Measurements from ENCODE around the gene KCNMA1. TPM values are rescaled to one million over a fixed set of nuclear protein-coding genes. Genes with fewer than 3 reads are reported as not detected.

The KCNMA1 gene
- total RNA-seq, 4 donors from 2014 or later: 68.4 to 170 (median 119) TPM

DNA sequence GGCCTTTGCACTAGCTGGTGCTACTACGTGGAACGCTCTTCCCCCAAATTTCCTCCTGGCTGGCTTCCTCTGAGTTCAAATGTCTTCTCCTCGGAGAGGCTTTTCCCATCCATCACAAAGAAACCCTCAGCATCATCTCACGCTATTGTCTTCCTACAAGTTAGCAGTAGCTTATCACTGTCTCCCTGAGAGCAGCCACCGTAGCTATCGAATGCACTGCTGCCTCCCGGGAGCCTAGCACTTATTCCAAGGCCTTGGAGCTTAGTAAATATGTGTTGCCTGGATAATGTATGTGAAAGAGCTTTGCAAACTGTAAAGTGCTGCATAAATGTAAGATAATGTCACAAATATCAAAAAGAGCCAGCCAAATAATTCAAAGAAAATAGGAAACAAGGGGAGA, 124.4 kb downstream of the KCNMA1 start:
- H3K27me3 ChIP-seq: no peaks in the 10 kb centered on the region
- H3K36me3 ChIP-seq: no peaks in the 10 kb centered on the region
- WGBS, 2 donors (ENCODE audit: low coverage in 1 of 2): 80 to 84% methylated on average over 7 of the region's 7 CpGs
- H3K4me1 ChIP-seq: peaks cover 10 to 44% (median 21%) of the 10 kb centered on the region in 4 donors
- intact Hi-C loops (cut with DNase I; ENCODE audit: low total_unique reads): no loop called here
- TF ChIP-seq, protein P1, sequence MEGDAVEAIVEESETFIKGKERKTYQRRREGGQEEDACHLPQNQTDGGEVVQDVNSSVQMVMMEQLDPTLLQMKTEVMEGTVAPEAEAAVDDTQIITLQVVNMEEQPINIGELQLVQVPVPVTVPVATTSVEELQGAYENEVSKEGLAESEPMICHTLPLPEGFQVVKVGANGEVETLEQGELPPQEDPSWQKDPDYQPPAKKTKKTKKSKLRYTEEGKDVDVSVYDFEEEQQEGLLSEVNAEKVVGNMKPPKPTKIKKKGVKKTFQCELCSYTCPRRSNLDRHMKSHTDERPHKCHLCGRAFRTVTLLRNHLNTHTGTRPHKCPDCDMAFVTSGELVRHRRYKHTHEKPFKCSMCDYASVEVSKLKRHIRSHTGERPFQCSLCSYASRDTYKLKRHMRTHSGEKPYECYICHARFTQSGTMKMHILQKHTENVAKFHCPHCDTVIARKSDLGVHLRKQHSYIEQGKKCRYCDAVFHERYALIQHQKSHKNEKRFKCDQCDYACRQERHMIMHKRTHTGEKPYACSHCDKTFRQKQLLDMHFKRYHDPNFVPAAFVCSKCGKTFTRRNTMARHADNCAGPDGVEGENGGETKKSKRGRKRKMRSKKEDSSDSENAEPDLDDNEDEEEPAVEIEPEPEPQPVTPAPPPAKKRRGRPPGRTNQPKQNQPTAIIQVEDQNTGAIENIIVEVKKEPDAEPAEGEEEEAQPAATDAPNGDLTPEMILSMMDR (IDR thresholded peaks at IDR 0.05): no peak
- TF ChIP-seq EP300 (IDR thresholded peaks at IDR 0.05; ENCODE audit: low read depth): no peak
- H3K4me3 ChIP-seq: no peak overlapping the region
- H3K9me3 ChIP-seq: no peaks in the 10 kb centered on the region
- H3K27ac ChIP-seq: peak overlapping the region; percentile 36 to 81 (median 68)
- in situ Hi-C loops (cut with MboI; ENCODE audit: low pct_ligation_motif_present in 1 of 4, low pct_unique_long_range_greater_than_20kb in 1 of 4, low sequenced_read_pairs in 3 of 4): no loop called here
- no peak for DNase-seq

DNA sequence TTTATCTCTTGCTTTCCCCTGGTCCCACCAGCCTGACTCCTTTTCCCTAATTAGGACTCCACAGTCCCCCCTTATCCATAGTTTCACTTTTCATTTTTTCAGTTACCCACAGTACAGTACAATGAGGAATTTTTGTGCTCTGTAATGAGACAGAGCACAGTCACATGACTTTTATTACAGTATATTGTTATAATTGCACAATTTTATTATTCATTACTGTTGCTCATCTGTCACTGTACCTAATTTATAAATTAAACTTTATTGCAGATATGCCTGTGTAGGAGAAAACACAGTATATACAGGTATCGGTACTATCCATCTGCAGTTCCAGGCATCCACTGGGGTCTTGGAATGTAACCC, 125.4 kb downstream of the KCNMA1 start:
- H3K36me3 ChIP-seq: no peaks in the 10 kb centered on the region
- no peaks in the 10 kb centered on the region for H3K9me3 ChIP-seq
- no peaks in the 10 kb centered on the region for H3K27me3 ChIP-seq
- in situ Hi-C loops (cut with MboI; ENCODE audit: low pct_ligation_motif_present in 1 of 4, low pct_unique_long_range_greater_than_20kb in 1 of 4, low sequenced_read_pairs in 3 of 4): no loop called here
- no peak overlapping the region for H3K4me3 ChIP-seq
- peak overlapping the region; percentile 36 to 81 (median 68) for H3K27ac ChIP-seq
- DNase-seq: no peak
- TF ChIP-seq EP300 (IDR thresholded peaks at IDR 0.05; ENCODE audit: low read depth): no peak
- no peak for TF ChIP-seq POLR2AphosphoS5 (IDR thresholded peaks at IDR 0.05)
- TF ChIP-seq, protein P1 (IDR thresholded peaks at IDR 0.05): no peak
- TF ChIP-seq POLR2A (IDR thresholded peaks at IDR 0.05): no peak
- intact Hi-C loops (cut with DNase I; ENCODE audit: low total_unique reads): no loop called here
- H3K4me1 ChIP-seq: peaks cover 10 to 44% (median 19%) of the 10 kb centered on the region in 4 donors
- WGBS, 2 donors (ENCODE audit: low coverage in 1 of 2): 75 to 86% methylated on average over 1 of the region's 1 CpG

DNA sequence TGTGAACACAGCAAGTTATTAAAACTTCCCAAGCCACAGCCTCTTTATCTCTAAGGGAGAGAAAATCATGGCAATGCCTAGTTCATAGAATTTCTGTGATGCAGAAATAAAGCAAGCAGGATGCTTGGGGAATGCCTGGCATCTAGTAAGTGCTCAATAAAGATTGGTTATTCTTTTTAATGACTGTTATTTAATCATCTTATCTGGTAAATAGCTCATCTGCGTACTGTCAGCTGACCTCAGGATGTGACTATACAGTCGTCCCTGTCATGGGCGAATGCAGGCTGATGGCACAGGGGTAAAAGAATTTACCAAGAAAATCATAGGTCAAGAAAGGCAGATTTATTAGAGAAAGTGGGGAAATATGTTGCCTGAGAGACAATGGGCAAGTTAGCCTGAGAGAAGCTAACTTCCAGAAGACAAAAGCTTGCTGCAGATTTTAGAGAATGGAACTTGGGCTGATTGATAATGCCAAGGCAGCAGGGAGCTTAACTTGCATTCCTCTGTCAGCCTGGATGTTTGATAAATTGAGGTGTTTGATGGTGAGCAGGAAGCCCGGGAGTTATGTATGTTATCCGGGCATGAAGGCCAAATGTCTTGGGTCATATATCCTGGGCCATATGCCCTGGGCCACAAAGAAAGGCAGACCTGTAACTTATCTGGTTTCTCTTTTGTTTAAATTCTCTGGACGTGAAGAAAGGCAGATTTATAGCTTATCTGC, 126.0 kb downstream of the KCNMA1 start:
- intact Hi-C loops (cut with DNase I; ENCODE audit: low total_unique reads): no loop called here
- no peak for DNase-seq
- H3K4me3 ChIP-seq: no peak overlapping the region
- no peaks in the 10 kb centered on the region for H3K36me3 ChIP-seq
- no peaks in the 10 kb centered on the region for H3K9me3 ChIP-seq
- H3K27me3 ChIP-seq: no peaks in the 10 kb centered on the region
- 51 to 59% methylated on average over 3 to 6 of the region's 6 CpGs for WGBS, 2 donors (ENCODE audit: low coverage in 1 of 2)
- TF ChIP-seq POLR2AphosphoS5 (IDR thresholded peaks at IDR 0.05): no peak
- TF ChIP-seq, protein P1 (IDR thresholded peaks at IDR 0.05): no peak
- no peak for TF ChIP-seq EP300 (IDR thresholded peaks at IDR 0.05; ENCODE audit: low read depth)
- no peak for TF ChIP-seq POLR2A (IDR thresholded peaks at IDR 0.05)
- in situ Hi-C loops (cut with MboI; ENCODE audit: low pct_ligation_motif_present in 1 of 4, low pct_unique_long_range_greater_than_20kb in 1 of 4, low sequenced_read_pairs in 3 of 4): no loop called here
- peak overlapping the region; percentile 36 to 81 (median 68) for H3K27ac ChIP-seq
- peaks cover 10 to 48% (median 19%) of the 10 kb centered on the region in 4 donors for H3K4me1 ChIP-seq

DNA sequence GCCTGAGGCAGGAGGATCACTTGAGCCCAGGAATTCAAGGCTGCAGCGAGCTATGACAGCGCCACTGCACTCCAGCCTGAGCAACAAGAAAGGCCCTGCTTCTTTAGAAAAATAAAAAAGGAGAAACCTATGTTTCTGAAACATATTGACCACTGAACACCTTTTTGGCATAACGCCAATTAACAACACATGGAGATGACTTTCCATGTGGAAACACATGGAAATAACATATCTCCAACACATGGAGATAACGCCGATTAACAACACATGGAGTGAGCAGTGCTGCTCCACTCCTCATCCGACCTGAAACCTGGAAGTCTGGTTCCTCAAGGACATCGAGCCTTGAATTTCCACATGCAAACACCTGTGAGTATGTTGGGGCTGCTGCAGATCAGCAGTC, 126.9 kb downstream of the KCNMA1 start:
- Histone ChIP-seq H3K4me1 (peaks cover 10 to 48% (median 19%) of the 10 kb centered on the region in 4 donors), H3K9me3 (no peaks in the 10 kb centered on the region), H3K27ac (peak overlapping the region in 3 of 4 donors; percentile 18 to 81 (median 68)), H3K36me3 (no peaks in the 10 kb centered on the region), H3K27me3 (no peaks in the 10 kb centered on the region), H3K4me3 (no peak overlapping the region)
- intact Hi-C loops (cut with DNase I; ENCODE audit: low total_unique reads) (no loop called here), in situ Hi-C loops (cut with MboI; ENCODE audit: low pct_ligation_motif_present in 1 of 4, low pct_unique_long_range_greater_than_20kb in 1 of 4, low sequenced_read_pairs in 3 of 4) (no loop called here)
- TF ChIP-seq POLR2A (IDR thresholded peaks at IDR 0.05) (no peak), EP300 (IDR thresholded peaks at IDR 0.05; ENCODE audit: low read depth) (no peak)
- 85 to 100% methylated on average over 2 to 7 of the region's 7 CpGs for WGBS, 2 donors (ENCODE audit: low coverage in 1 of 2)
- DNase-seq: no peak
